Left lung (tissue), 10 donors: ENCODE results near the gene LURAP1L. TPM values are rescaled to one million over a fixed set of nuclear protein-coding genes. Genes with fewer than 3 reads are reported as not detected.

ENCODE experiments used
- ATAC-seq: fragments of 200-7000 bp; cut with Tn5 transposase; one replicate; pipeline ENCODE4 v1.9.1; 2020; ENCODE audit warnings: moderate library complexity
- DNase-seq, 4 donors: peaks; one replicate each; pipeline ENCODE4 v3.0.0-alpha.2; 2013 to 2020
- H3K27ac ChIP-seq, 2 donors: fragments of 200-600 bp; sonication (generic) in 1 of 2; one replicate each; pipeline versions ENCODE4 v1.5.0 to v1.8.0; 2020 to 2021
- H3K27me3 ChIP-seq, 2 donors: fragments of 200-600 bp; sonication (generic) in 1 of 2; one replicate each; pipeline versions ENCODE4 v1.5.0 to v1.8.0; 2020 to 2021
- H3K36me3 ChIP-seq, 2 donors: fragments of 200-600 bp; sonication (generic) in 1 of 2; one replicate each; pipeline versions ENCODE4 v1.5.0 to v1.8.0; 2020 to 2021
- H3K4me1 ChIP-seq, 2 donors: fragments of 200-600 bp; one replicate each; pipeline ENCODE4 v1.8.0; 2021
- H3K4me3 ChIP-seq, 2 donors: fragments of 200-600 bp; sonication (generic) in 1 of 2; one replicate each; pipeline versions ENCODE4 v1.5.0 to v1.8.0; 2020 to 2021; ENCODE audit warnings: mild to moderate bottlenecking in 1 of 2
- H3K9me3 ChIP-seq, 2 donors: fragments of 200-600 bp; sonication (generic) in 1 of 2; one replicate each; pipeline versions ENCODE4 v1.5.0 to v1.8.0; 2020 to 2021
- CTCF ChIP-seq, 2 donors: fragments of 200-600 bp; sonication (generic) in 1 of 2; IDR thresholded peaks; one replicate each; pipeline versions ENCODE4 v1.5.0 to v1.8.0; 2021; ENCODE audit warnings: antibody characterized with exemption in 2 of 2
- intact Hi-C, 2 donors: fragments of 100-400 bp; cut with DNase I; formaldehyde crosslinking; loops; one replicate each; pipeline versions ENCODE4 v1.11.2 to v1.14.2; 2022
- polyA plus RNA-seq, 6 donors: library from polyadenylated mRNA; unstranded; fragments of 120-200 nt; gene quantifications; one replicate each; pipeline ENCODE4 v1.2.1, GENCODE V29; 2013; ENCODE audit not compliant: insufficient read length in 6 of 6
- total RNA-seq, 2 donors: library from RNA; stranded (reverse); fragmentation: NEBNext Ultra II Directional; extraction: Animal tissue kit (Norgen Biotek cat#: 25700); gene quantifications; one replicate each; pipeline ENCODE4 v1.2.1, GENCODE V29; 2021
- donor health status: DM: no; HTN: yes; CAD: no.
- donor health status: DM: no; HTN: no; CAD: no.

LURAP1L gene
- total and polyA plus RNA-seq, 8 donors: 37.7 to 83.9 (median 61.6) TPM

- peaks cover 0 to 9% of the 10 kb centered on the region in 2 donors for H3K9me3 ChIP-seq
- peak overlapping the region in 1 of 2 donors; percentile 6 for H3K27ac ChIP-seq
- peak; percentile 36 for ATAC-seq
- H3K4me3 ChIP-seq: no peak overlapping the region
- no peaks in the 10 kb centered on the region for H3K27me3 ChIP-seq
- H3K36me3 ChIP-seq: no peaks in the 10 kb centered on the region
- DNase-seq: no peak
- peaks cover 0 to 6% of the 10 kb centered on the region in 2 donors for H3K4me1 ChIP-seq
- no peak for TF ChIP-seq CTCF (IDR thresholded peaks at IDR 0.05)
- intact Hi-C loops: no loop called here
Measured at GRCh38 chr9:12838546-12838945, 63.7 kb downstream of the LURAP1L start.

- DNase-seq (no peak), ATAC-seq (no peak)
- Histone ChIP-seq H3K27ac (no peak overlapping the region), H3K27me3 (no peaks in the 10 kb centered on the region), H3K9me3 (no peaks in the 10 kb centered on the region), H3K36me3 (no peaks in the 10 kb centered on the region), H3K4me1 (peaks cover 0 to 2% of the 10 kb centered on the region in 2 donors), H3K4me3 (no peak overlapping the region)
- intact Hi-C loops: no loop called here
- no peak for TF ChIP-seq CTCF (IDR thresholded peaks at IDR 0.05)
Measured at GRCh38 chr9:12843735-12844134, 68.9 kb downstream of the LURAP1L start.

GRCh38 chr9:12846035-12846434, 71.2 kb downstream of the LURAP1L start:
- intact Hi-C loops: no loop called here
- ATAC-seq: no peak
- no peak for DNase-seq
- H3K4me1 ChIP-seq: peaks cover 0 to 3% of the 10 kb centered on the region in 2 donors
- no peak for TF ChIP-seq CTCF (IDR thresholded peaks at IDR 0.05)
- no peak overlapping the region for H3K4me3 ChIP-seq
- H3K9me3 ChIP-seq: no peaks in the 10 kb centered on the region
- no peaks in the 10 kb centered on the region for H3K27me3 ChIP-seq
- no peaks in the 10 kb centered on the region for H3K36me3 ChIP-seq
- no peak overlapping the region for H3K27ac ChIP-seq

- no peak overlapping the region for H3K27ac ChIP-seq
Measured at GRCh38 chr9:12847561-12847960, 72.7 kb downstream of the LURAP1L start.

DNA sequence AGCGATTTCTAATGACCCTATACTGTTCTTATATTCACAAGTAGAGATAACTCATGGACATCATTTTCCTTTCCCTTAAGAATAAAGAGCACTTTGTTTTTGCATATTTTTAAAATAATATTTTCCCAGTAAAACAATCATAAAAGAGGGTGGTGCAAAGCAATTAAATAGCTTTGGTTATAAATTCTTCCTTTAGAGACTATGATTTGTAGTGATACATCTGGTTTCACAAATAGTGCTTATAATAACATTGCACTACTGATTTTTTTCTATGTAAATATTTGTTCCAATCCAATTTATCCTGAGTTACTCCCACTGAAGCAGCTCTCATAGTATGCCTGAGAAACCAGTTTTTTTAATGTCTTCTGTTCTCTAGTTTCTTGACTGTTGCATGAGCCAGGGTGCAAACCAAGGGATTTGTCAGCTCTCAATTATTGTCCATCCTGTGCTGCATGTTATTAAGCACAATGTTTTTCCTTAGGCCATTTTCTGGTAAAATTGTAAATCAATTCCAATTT, 74.7 kb downstream of the LURAP1L start:
- TF ChIP-seq CTCF (IDR thresholded peaks at IDR 0.05): no peak
- Histone ChIP-seq H3K36me3 (no peaks in the 10 kb centered on the region), H3K27me3 (no peaks in the 10 kb centered on the region), H3K27ac (no peak overlapping the region), H3K4me3 (no peak overlapping the region), H3K9me3 (no peaks in the 10 kb centered on the region), H3K4me1 (peaks cover 0 to 3% of the 10 kb centered on the region in 2 donors)
- DNase-seq (no peak), ATAC-seq (peak; percentile 40)
- intact Hi-C loops: no loop called here

More at GRCh38 chr9:12847561-12847960, 72.7 kb downstream of the LURAP1L start:
- H3K9me3 ChIP-seq: no peaks in the 10 kb centered on the region
- no peaks in the 10 kb centered on the region for H3K27me3 ChIP-seq
- no peaks in the 10 kb centered on the region for H3K36me3 ChIP-seq
- TF ChIP-seq CTCF (IDR thresholded peaks at IDR 0.05): no peak
- no peak for ATAC-seq
- no peak for DNase-seq
- peaks cover 0 to 3% of the 10 kb centered on the region in 2 donors for H3K4me1 ChIP-seq
- no peak overlapping the region for H3K4me3 ChIP-seq
- intact Hi-C loops: no loop called here
